PC-3 (cell line): ENCODE measurements around the gene ETFA.

Source experiments
- CTCF ChIP-seq: fragments of 300-600 bp; sonication (generic); conservative IDR thresholded peaks from 2 replicates; pipeline ENCODE4 v1.5.1; 2017; ENCODE audit warnings: antibody characterized with exemption, low read depth, mild to moderate bottlenecking, low read length
- EZH2 ChIP-seq: fragments of 300-600 bp; sonication (generic); IDR thresholded peaks from one replicate; pipeline ENCODE4 v1.6.1; 2017; ENCODE audit warnings: antibody characterized with exemption, mild to moderate bottlenecking, low read length; ENCODE audit not compliant: unreplicated experiment

GRCh38 chr15:76346669-76347481, 35.6 kb upstream of the ETFA start:
- TF ChIP-seq CTCF: no peak
- no peak for TF ChIP-seq EZH2
